ENCODE measurements around the gene LIPA. TPM values are rescaled to one million over a fixed set of nuclear protein-coding genes. Genes with fewer than 3 reads are reported as not detected.

Gene LIPA
- polyA plus RNA-seq, 1 experiment: 51.6 TPM

DNA sequence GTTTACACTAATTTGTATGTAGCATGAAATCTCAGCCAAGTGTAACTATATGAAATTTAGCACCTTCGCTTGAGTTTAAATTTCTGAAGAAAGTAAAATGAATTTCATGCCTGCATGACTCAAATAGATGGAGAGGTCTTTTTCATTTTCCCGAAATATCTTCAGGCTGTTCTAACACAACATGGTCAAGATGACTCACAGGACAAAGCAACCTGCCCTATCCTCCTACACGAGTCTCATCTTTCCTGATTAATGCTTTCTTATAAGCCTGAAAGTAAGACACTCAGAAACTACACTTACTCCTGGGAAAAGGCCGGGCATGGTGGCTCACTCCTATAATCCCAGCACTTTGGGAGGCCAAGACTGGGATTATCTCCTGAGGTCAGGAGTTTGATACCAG is 85.7 kb downstream of the LIPA start:
- Histone ChIP-seq H3K27ac (ENCODE audit: low read depth, low read length) (no peak overlapping the region), H3K9me3 (ENCODE audit: control insufficient read depth, insufficient read depth, low read length) (no peaks in the 10 kb centered on the region), H3K4me3 (ENCODE audit: low read depth, low read length) (no peak overlapping the region), H3K27me3 (ENCODE audit: control insufficient read depth, insufficient read depth, low read length) (no peaks in the 10 kb centered on the region)
- CTCF ChIA-PET: no interaction called here
- no peak for DNase-seq (ENCODE audit: low read depth, low spot score)
- TF ChIP-seq, protein P1, sequence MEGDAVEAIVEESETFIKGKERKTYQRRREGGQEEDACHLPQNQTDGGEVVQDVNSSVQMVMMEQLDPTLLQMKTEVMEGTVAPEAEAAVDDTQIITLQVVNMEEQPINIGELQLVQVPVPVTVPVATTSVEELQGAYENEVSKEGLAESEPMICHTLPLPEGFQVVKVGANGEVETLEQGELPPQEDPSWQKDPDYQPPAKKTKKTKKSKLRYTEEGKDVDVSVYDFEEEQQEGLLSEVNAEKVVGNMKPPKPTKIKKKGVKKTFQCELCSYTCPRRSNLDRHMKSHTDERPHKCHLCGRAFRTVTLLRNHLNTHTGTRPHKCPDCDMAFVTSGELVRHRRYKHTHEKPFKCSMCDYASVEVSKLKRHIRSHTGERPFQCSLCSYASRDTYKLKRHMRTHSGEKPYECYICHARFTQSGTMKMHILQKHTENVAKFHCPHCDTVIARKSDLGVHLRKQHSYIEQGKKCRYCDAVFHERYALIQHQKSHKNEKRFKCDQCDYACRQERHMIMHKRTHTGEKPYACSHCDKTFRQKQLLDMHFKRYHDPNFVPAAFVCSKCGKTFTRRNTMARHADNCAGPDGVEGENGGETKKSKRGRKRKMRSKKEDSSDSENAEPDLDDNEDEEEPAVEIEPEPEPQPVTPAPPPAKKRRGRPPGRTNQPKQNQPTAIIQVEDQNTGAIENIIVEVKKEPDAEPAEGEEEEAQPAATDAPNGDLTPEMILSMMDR (IDR thresholded peaks at IDR 0.05; ENCODE audit: low read depth, low read length): no peak
- POLR2A ChIA-PET: no interaction called here

DNA sequence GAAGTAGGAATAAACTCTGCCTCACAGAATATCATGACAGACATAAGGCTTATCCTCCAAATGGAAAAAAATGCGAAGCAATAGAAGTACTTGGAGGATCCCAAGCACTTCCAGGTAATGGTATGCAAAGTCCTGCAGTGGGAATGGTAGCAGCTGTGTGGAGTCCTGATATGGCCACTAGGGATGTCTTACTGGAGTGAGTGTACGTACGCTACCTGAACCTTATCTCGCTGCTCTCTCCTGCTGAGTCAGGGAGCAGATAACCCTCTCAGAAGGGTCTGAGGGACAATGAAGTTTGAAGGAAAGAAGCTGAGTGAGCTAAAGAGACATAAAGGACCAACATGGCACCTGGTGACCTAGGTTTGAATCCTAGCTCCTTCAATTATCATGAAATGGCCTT is 86.7 kb downstream of the LIPA start:
- H3K27ac ChIP-seq (ENCODE audit: low read depth, low read length): no peak overlapping the region
- H3K9me3 ChIP-seq (ENCODE audit: control insufficient read depth, insufficient read depth, low read length): no peaks in the 10 kb centered on the region
- DNase-seq (ENCODE audit: low read depth, low spot score): no peak
- TF ChIP-seq, protein P1 (IDR thresholded peaks at IDR 0.05; ENCODE audit: low read depth, low read length): no peak
- H3K4me3 ChIP-seq (ENCODE audit: low read depth, low read length): no peak overlapping the region
- H3K27me3 ChIP-seq (ENCODE audit: control insufficient read depth, insufficient read depth, low read length): no peaks in the 10 kb centered on the region
- ChIA-PET CTCF (no interaction called here), POLR2A (no interaction called here)

DNA sequence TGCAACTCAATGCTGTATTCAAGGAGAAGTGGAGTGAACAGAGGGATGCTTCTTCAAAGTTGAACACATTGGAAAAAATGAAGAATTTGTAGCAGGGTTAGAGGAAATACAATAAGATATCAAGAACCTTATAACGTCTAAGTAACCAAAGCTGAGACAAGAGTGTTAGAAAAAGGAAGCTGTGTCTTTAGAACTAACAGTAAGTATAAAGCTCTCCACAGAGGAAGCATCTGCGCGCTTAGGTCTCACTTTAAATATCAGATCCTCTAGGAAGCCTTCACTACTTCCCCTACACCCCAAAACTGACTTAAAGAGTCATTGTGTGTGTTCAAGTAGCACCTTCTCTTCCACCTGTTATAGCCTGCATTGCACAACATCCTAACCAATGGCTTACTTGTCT is 87.5 kb downstream of the LIPA start:
- DNase-seq (ENCODE audit: low read depth, low spot score): no peak
- POLR2A ChIA-PET: no interaction called here
- TF ChIP-seq, protein P1 (IDR thresholded peaks at IDR 0.05; ENCODE audit: low read depth, low read length): no peak
- Histone ChIP-seq H3K27me3 (ENCODE audit: control insufficient read depth, insufficient read depth, low read length) (no peaks in the 10 kb centered on the region), H3K9me3 (ENCODE audit: control insufficient read depth, insufficient read depth, low read length) (no peaks in the 10 kb centered on the region), H3K4me3 (ENCODE audit: low read depth, low read length) (no peak overlapping the region), H3K27ac (ENCODE audit: low read depth, low read length) (no peak overlapping the region)
- CTCF ChIA-PET: interaction anchor here (1.3 kb wide), 1 partner anchor 135 kb away, joined by 3 read pairs; no protein-coding TSS in a partner anchor

Other genes starting within 250 kb of the LIPA start
- gene CH25H, start 44.5 kb downstream of the LIPA start, polyA plus RNA-seq (2011; rRNA removed): 0.71 and 1.1 TPM in 2 replicates
- gene IFIT2, start 50.3 kb upstream of the LIPA start, polyA plus RNA-seq (2011; rRNA removed): 2.9 and 3.8 TPM in 2 replicates
- gene IFIT3, start 76.2 kb upstream of the LIPA start, polyA plus RNA-seq (2011; rRNA removed): 6.3 and 8.7 TPM in 2 replicates
- not detected in 2 replicates for gene IFIT1B, start 126.3 kb upstream of the LIPA start, polyA plus RNA-seq (2011; rRNA removed)
- 24.3 and 32.8 TPM in 2 replicates for gene IFIT1, start 140.8 kb upstream of the LIPA start, polyA plus RNA-seq (2011; rRNA removed)
- 11.2 and 14.9 TPM in 2 replicates for gene IFIT5, start 162.8 kb upstream of the LIPA start, polyA plus RNA-seq (2011; rRNA removed)